Measurements from ENCODE around the gene RHBDF2.

GRCh38 chr17:76453431-76453743, 47.8 kb downstream of the RHBDF2 start:
- no peak for TF ChIP-seq CTCF (optimal IDR thresholded peaks at IDR 0.05 in 1 of 3, IDR thresholded peaks at IDR 0.05 in 1 of 3, conservative IDR thresholded peaks at IDR 0.05 in 1 of 3; ENCODE audit: extremely low read depth in 1 of 3, insufficient read depth in 2 of 3, low read length in 3 of 3)
- no peak for TF ChIP-seq EZH2 (IDR thresholded peaks at IDR 0.05; ENCODE audit: low read length)

Data from keratinocyte (primary cell).